Amygdala (tissue), 56 donors: ENCODE data around the gene GPR146.

Source experiments
- DNase-seq, 56 donors: peaks; one replicate each; lab custom pipeline; 2025; lab: John Stamatoyannopoulos, UW

The GPR146 gene

DNA sequence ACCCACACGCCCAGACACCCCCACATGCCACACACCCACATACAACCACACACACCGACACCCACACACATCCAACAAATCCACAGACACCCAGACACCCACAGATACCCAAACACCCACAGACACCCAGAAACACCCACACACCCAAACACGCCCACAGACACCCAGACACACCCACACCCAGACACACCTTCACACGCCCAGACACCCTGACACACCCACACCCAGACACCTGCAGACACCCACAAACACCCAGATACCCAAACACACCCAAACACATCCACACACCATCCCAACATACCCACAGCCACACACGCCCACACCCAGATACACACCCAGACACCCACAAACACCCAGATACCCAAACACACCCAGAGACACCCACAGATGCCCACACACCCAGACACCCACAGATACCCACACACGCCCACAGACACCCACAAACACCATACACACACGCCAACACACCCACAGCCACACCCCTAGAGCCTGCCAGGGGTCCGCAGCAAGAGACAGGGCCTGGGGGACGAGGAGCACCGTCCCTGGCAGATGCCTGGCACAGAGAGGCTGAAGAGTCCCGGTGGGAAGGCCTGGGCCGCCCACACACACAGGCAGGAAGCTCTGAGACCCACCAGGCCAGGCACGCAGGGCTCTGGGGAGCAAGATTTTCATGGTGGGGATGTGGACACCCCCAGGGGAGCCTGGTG is 32.9 kb upstream of the GPR146 start:
- no peak for DNase-seq

DNA sequence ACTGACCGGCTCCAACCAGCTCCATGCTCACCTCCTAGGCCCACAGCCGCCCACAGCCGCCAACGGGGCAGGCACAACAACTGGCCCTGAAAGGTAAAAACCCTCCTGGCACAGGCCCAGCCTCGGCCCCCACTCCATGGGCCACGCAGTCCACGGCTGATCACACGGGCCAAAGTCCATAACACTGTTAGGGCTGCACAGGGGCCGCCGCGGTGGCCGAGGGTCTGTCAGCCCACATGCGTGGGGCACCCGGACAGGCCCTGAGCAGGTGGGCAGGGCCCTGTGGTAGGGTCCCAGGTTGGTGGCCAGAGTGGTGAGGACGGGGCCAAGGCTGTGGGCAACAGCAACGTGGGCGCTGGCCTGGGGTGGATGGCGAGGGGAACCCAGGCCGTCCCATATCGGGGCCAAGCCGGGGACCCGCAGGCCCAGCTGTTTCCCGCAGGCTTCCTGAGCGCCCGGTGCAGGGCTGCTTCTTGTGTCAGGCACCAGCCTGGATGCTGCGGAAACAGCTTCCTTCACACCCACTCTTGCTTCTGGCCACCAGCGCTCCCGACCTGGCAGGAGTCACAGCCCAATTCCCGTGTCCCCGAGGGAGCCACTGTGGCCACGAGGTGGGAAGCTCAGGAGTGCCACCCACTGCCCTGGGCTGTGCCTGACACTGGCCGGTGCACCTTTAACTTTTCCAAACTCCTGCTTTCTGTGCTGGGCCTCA is 32.2 kb upstream of the GPR146 start:
- DNase-seq: no peak

- no peak for DNase-seq
Measured at GRCh38 chr7:1012716-1013095, 31.6 kb upstream of the GPR146 start.

GRCh38 chr7:1013581-1013980 is 30.8 kb upstream of the GPR146 start:
- no peak for DNase-seq

- DNase-seq: no peak
Measured at GRCh38 chr7:1014681-1015080, 29.7 kb upstream of the GPR146 start.

- DNase-seq: no peak
Measured at GRCh38 chr7:1015196-1016121, 28.9 kb upstream of the GPR146 start.

- no peak for DNase-seq
Measured at GRCh38 chr7:1016577-1017531, 27.5 kb upstream of the GPR146 start.

DNA sequence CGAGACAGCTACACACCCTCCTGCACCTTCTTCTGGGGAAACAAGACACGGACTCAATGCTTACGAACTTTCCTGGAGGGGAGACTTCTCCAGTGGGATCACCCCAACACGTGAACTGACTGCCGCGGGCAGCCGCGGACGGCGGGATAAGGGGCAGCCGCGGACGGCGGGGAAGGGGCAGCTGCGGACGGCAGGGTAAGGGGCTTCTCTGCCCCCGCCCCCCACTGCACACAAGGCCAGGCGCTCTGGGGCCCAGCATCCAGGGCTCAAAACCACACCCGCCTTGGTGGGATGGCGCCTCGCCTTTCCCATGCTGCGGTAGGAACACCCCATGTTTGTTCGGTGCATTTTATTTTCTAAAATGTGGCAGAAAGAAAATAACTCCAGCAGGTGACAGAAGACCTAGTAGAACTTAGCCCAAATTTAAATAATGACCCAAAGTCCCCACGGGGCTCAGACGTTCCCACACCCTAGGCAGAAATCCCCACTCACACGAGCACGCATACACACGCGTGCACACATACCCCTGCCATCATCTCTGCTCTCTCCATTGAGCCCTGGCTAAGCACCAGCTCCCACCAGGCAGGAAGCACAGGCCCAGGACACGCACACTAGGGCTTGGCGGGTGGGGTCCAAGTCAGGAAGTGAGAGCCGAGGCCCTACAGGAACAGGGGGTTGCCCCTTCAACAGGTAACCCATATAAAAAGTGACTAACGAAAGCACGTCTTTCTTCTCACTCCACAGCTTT is 26.6 kb upstream of the GPR146 start:
- DNase-seq: no peak

DNA sequence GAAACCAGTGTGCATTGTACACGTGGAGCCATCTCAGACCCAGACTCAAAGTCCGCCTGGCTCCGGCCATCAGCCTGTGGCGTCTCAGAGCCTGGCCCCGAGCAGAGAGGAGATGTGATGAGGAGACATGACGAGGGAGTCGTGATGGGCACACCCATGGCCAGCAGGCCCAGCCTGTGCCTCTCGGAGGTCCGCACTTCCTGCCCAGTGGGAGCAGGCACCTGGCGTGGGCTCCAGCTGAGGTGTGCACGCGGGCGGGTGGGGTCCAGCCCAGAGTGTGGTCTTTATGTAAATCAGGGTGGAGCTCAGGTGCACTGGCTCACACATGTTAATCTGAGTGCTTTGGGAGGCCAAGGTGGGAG is 26.0 kb upstream of the GPR146 start:
- no peak for DNase-seq

GRCh38 chr7:1019255-1019785 is 25.0 kb upstream of the GPR146 start:
- DNase-seq: no peak

GRCh38 chr7:1019789-1020610 is 24.3 kb upstream of the GPR146 start:
- no peak for DNase-seq

DNA sequence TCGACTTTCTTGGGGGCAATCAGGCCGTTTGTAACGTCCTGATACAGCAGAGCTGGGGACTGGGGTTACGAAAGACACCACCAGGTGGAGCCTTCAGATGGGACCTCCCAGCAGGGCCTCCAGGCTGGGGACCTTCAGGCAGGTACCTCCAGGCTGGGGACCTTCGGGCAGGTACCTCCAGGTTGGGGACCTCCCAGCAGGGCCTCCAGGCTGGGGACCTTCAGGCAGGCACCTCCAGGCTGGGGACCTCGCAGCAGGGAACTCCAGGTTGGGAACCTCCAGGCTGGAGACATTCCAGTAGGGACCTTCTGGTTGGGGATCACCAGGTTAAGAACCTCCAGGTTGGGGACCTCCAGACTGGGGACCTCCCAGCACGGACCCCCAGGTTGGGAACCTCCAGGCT is 23.5 kb upstream of the GPR146 start:
- no peak for DNase-seq

- no peak for DNase-seq
Measured at GRCh38 chr7:1021366-1021765, 23.0 kb upstream of the GPR146 start.

DNA sequence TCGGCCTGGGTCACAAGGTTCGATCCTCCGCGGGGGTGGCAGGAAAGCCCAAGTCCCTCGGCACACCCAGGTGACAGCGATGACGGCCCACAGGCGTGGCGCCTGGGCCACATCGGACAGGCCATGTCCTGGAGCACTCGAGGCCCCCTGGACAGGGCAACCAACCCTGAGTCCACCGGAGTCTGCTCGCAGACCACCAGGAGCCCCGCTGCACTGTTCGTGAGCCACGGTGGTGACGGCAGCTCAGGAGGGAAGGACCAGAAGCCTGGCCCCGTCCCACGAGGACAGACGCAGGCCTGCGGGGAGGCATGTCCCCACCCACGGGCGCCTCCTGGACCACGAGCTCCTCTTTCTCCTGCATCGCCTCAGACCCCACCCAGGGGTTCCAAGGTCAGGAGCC is 22.4 kb upstream of the GPR146 start:
- no peak for DNase-seq

- DNase-seq: no peak
Measured at GRCh38 chr7:1022356-1022755, 22.0 kb upstream of the GPR146 start.

DNA sequence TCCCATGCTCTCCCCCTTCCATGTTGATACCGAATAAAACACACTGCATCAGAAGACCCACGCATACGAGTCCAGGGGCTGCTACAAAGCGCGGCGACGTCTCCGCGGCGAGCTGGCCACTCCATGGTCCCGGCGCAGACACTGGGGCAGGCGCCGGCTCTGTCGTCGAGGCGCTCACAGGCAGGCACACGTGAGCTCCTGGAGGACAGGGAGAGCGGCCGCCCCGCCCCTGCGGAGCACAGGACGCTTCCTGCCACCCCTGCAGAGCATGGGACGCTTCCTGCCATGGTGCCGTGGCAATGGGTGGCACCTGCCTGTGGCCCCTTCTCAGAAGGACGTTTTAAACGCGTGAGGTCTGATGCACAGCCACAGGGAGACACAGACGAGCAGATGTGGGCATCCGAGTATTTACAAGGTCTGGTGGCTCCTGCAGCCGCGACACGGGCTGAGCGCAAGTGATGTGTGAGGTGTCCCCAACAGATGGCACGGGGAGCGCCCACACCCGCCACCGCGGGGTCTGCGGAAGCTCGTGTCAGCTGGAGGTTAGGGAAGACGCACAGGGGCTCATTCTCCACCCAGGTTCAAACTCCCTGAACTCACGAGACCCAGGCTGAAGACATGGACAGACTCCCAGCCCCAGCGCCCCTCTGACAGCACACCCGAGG is 21.4 kb upstream of the GPR146 start:
- no peak for DNase-seq

DNA sequence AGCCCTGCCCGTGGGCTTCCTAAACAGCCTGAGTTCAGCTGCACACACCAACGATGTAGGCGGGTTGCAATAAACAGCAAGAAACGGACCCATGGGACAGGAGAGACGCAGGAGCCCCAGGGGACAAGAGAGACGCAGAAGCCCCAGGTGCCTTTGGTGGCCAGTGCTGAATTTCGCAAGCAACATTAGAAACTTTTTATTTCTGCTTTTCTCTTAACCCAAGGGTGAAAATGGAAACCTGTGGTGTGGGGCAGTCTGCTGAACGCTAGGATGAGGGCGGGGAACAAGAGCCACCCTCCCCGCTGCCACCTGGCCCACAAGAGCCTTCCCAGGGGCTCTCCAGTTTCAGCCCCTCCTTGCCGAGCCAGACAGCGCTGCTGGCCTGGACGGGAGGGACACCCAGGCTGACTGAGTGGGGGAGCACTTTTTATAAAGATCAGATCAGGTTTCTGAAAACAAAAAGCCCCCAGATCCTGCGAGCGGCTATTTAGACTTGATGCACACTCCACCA is 20.0 kb upstream of the GPR146 start:
- DNase-seq: no peak
